Thyroid gland (tissue), 4 donors: ENCODE measurements around the gene ALKBH3. TPM values are rescaled to one million over a fixed set of nuclear protein-coding genes. Genes with fewer than 3 reads are reported as not detected.

Source experiments
- DNase-seq, 2 donors: peaks; one replicate each; pipeline ENCODE4 v3.0.0-alpha.2; 2019
- H3K27ac ChIP-seq, 3 donors: fragments of 200-600 bp; sonication (generic); 1 replicate in 2 of 3; 2 replicates in 1 of 3; pipeline ENCODE4 v1.5.1; 2016 to 2019; ENCODE audit warnings: mild to moderate bottlenecking in 1 of 3, moderate library complexity in 1 of 3
- H3K27me3 ChIP-seq: fragments of 200-600 bp; sonication (generic); one replicate; pipeline ENCODE4 v1.5.1; 2019
- H3K36me3 ChIP-seq, 2 donors: fragments of 200-600 bp; sonication (generic); one replicate each; pipeline ENCODE4 v1.5.1; 2016 to 2019
- H3K4me1 ChIP-seq, 2 donors: fragments of 200-600 bp; sonication (generic); one replicate each; pipeline ENCODE4 v1.5.1; 2017 to 2019
- H3K4me3 ChIP-seq, 3 donors: fragments of 200-600 bp; sonication (generic); replicated peaks in 1 of 3; 1 replicate in 2 of 3; 2 replicates in 1 of 3; pipeline ENCODE4 v1.5.1; 2016; ENCODE audit warnings: mild to moderate bottlenecking in 1 of 3
- H3K9me3 ChIP-seq: fragments of 200-600 bp; sonication (generic); one replicate; pipeline ENCODE4 v1.5.1; 2017
- CTCF ChIP-seq, 6 experiments: fragments of 200-600 bp in 3 of 6; fragments of 450-650 bp in 3 of 6; sonication (generic) in 3 of 6; IDR thresholded peaks; one replicate each; pipeline ENCODE4 v1.5.1; 2016 to 2019; ENCODE audit warnings: antibody characterized with exemption in 6 of 6, mild to moderate bottlenecking in 2 of 6, inconsistent platforms in 1 of 6, moderate library complexity in 1 of 6
- POLR2A ChIP-seq, 2 donors: fragments of 450-650 bp; IDR thresholded peaks; one replicate each; pipeline ENCODE4 v1.6.1; 2017; ENCODE audit warnings: antibody characterized with exemption in 2 of 2, mild to moderate bottlenecking in 2 of 2, moderate library complexity in 1 of 2
- WGBS, 2 donors: methylation state at CpG; one replicate each; pipeline ENCODE4 v1.1.5; 2017; 5-methylcytosine and 5-hydroxymethylcytosine counted together
- intact Hi-C: fragments of 100-400 bp; cut with DNase I; formaldehyde crosslinking; loops from one replicate; pipeline ENCODE4 v1.15.1; 2023
- total RNA-seq, 4 donors: library from RNA; depleted of rRNA; stranded (reverse); fragments of >200 nt; gene quantifications; one replicate each; pipeline ENCODE4 v1.2.3, GENCODE V29; 2016

The ALKBH3 gene
- total RNA-seq, 4 donors from 2014 or later: 32.6 to 44.3 (median 40.4) TPM

GRCh38 chr11:43937434-43938411 lies 57.1 kb downstream of the ALKBH3 start:
- Histone ChIP-seq H3K27ac (peak overlapping the region in 1 of 3 donors; percentile 38), H3K9me3 (no peaks in the 10 kb centered on the region), H3K4me1 (peaks cover 0 to 10% of the 10 kb centered on the region in 2 donors), H3K27me3 (no peaks in the 10 kb centered on the region), H3K4me3 (no peak overlapping the region), H3K36me3 (no peaks in the 10 kb centered on the region)
- WGBS, 2 donors: 58 to 63% methylated on average over 14 of the region's 14 CpGs
- no peak for DNase-seq
- no peak for TF ChIP-seq POLR2A (IDR thresholded peaks at IDR 0.05)
- intact Hi-C loops: no loop called here

- intact Hi-C loops: no loop called here
- H3K27ac ChIP-seq: peak overlapping the region in 1 of 3 donors; percentile 61
- no peak for DNase-seq
- H3K27me3 ChIP-seq: no peaks in the 10 kb centered on the region
- no peak overlapping the region for H3K4me3 ChIP-seq
- TF ChIP-seq POLR2A (IDR thresholded peaks at IDR 0.05) (no peak), CTCF (IDR thresholded peaks at IDR 0.05) (no peak)
- WGBS, 2 donors: 55 to 58% methylated on average over 5 of the region's 5 CpGs
- H3K36me3 ChIP-seq: no peaks in the 10 kb centered on the region
- peaks cover 0 to 27% of the 10 kb centered on the region in 2 donors for H3K4me1 ChIP-seq
- no peaks in the 10 kb centered on the region for H3K9me3 ChIP-seq
Observed at GRCh38 chr11:43941257-43941994, 60.8 kb downstream of the ALKBH3 start.

DNA sequence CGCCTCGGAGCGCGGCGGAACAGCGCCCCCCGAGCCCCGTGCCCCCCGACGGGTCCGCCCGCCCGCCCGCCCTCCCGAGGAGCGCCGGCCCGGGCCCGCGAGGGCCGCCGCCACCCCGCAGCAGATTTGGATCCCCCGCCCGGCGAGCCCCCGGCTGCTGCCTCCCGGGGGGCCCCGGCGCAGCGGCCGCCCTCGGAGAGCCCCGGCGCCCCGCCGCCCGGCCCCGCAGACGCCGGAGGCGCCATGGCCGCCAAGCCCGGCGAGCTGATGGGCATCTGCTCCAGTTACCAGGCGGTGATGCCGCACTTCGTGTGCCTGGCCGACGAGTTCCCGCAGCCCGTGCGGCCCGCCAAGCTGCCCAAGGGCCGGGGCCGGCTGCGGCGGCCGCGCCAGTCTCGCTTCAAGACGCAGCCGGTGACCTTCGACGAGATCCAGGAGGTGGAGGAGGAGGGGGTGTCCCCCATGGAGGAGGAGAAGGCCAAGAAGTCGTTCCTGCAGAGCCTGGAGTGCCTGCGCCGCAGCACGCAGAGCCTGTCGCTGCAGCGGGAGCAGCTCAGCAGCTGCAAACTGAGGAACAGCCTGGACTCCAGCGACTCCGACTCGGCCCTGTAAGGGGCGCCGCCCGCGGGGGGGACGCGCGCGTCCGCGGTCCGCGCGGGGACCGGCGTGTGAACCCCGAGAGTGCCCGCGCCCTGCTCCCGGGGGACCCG lies 62.2 kb downstream of the ALKBH3 start:
- intact Hi-C loops: no loop called here
- H3K4me1 ChIP-seq: peaks cover 0 to 27% of the 10 kb centered on the region in 2 donors
- H3K36me3 ChIP-seq: no peaks in the 10 kb centered on the region
- no peaks in the 10 kb centered on the region for H3K27me3 ChIP-seq
- no peaks in the 10 kb centered on the region for H3K9me3 ChIP-seq
- no peak for DNase-seq
- 2% methylated on average over 10 of the region's 94 CpGs; no CpG with 5 or more reads in 1 of the 2 donors for WGBS, 2 donors
- TF ChIP-seq CTCF (IDR thresholded peaks at IDR 0.05) (no peak), POLR2A (IDR thresholded peaks at IDR 0.05) (no peak)
- peak overlapping the region in 2 of 3 donors; percentile 32 to 48 for H3K4me3 ChIP-seq
- peak overlapping the region; percentile 75 to 88 (median 80) for H3K27ac ChIP-seq

- Histone ChIP-seq H3K4me3 (peak overlapping the region in 2 of 3 donors; percentile 32 to 48), H3K4me1 (peaks cover 0 to 27% of the 10 kb centered on the region in 2 donors), H3K27me3 (no peaks in the 10 kb centered on the region), H3K9me3 (no peaks in the 10 kb centered on the region), H3K36me3 (no peaks in the 10 kb centered on the region), H3K27ac (peak overlapping the region; percentile 75 to 88 (median 80))
- WGBS, 2 donors: 0 to 1% methylated on average over 25 to 26 of the region's 48 CpGs
- intact Hi-C loops: no loop called here
- no peak for DNase-seq
- TF ChIP-seq CTCF (IDR thresholded peaks at IDR 0.05) (no peak), POLR2A (IDR thresholded peaks at IDR 0.05) (no peak)
Observed at GRCh38 chr11:43943372-43943930, 62.8 kb downstream of the ALKBH3 start.
